AG09309 (cell line): ENCODE results near the gene NEU4.

Source experiments
- DNase-seq: peaks from one replicate; pipeline ENCODE4 v3.0.0-alpha.2; 2010; ENCODE audit warnings: low read depth
- H3K4me3 ChIP-seq: 2 replicates; pipeline ENCODE4 v1.5.1; 2011; ENCODE audit warnings: mild to moderate bottlenecking, low read depth, low read length, moderate library complexity; ENCODE audit not compliant: control insufficient read depth
- CTCF ChIP-seq: IDR thresholded peaks from 2 replicates; pipeline ENCODE4 v1.5.1; 2011; ENCODE audit warnings: mild to moderate bottlenecking, low read depth, low read length, inconsistent platforms; ENCODE audit not compliant: insufficient read depth, control insufficient read depth; ENCODE audit errors: missing control alignments

NEU4 gene

GRCh38 chr2:241764275-241765241 lies 44.4 kb upstream of the NEU4 start:
- no peak for TF ChIP-seq CTCF
- no peak for DNase-seq
- H3K4me3 ChIP-seq: no peak overlapping the region

- TF ChIP-seq CTCF: no peak
- no peak for DNase-seq
- no peak overlapping the region for H3K4me3 ChIP-seq
Observed at GRCh38 chr2:241767464-241768250, 41.3 kb upstream of the NEU4 start.

GRCh38 chr2:241768251-241768711 lies 40.7 kb upstream of the NEU4 start:
- DNase-seq: no peak
- TF ChIP-seq CTCF: no peak
- H3K4me3 ChIP-seq: no peak overlapping the region

GRCh38 chr2:241768850-241769249 lies 40.1 kb upstream of the NEU4 start:
- H3K4me3 ChIP-seq: no peak overlapping the region
- no peak for TF ChIP-seq CTCF
- DNase-seq: no peak

- no peak for DNase-seq
- no peak for TF ChIP-seq CTCF
- no peak overlapping the region for H3K4me3 ChIP-seq
Observed at GRCh38 chr2:241769819-241770184, 39.2 kb upstream of the NEU4 start.

GRCh38 chr2:241770185-241770935 lies 38.6 kb upstream of the NEU4 start:
- no peak for TF ChIP-seq CTCF
- no peak for DNase-seq
- no peak overlapping the region for H3K4me3 ChIP-seq
